HS-5 (cell line): ENCODE data around the gene PHC2.
A peak's percentile ranks its signal among the peaks of the same experiment; 100 is the strongest.

Experiments used
- DNase-seq: peaks from one replicate; pipeline ENCODE4 v3.0.0-alpha.2; 2012; ENCODE audit warnings: low read depth

The PHC2 gene

GRCh38 chr1:33388805-33389771 lies 41.8 kb downstream of the PHC2 start:
- DNase-seq = no peak

GRCh38 chr1:33387625-33388024 lies 43.3 kb downstream of the PHC2 start:
- DNase-seq = peak; percentile 86

GRCh38 chr1:33385251-33385650 lies 45.6 kb downstream of the PHC2 start:
- no peak for DNase-seq

GRCh38 chr1:33384040-33384812 lies 46.7 kb downstream of the PHC2 start:
- no peak for DNase-seq

- DNase-seq = no peak
These were observed 47.4 kb downstream of the PHC2 start for GRCh38 chr1:33383489-33383888.

- no peak for DNase-seq
These were observed 48.1 kb downstream of the PHC2 start for GRCh38 chr1:33382661-33383415.

- DNase-seq = no peak
These were observed 48.9 kb downstream of the PHC2 start for GRCh38 chr1:33381977-33382376.

- no peak for DNase-seq
These were observed 50.1 kb downstream of the PHC2 start for GRCh38 chr1:33380811-33381210.

- DNase-seq = no peak
These were observed 51.1 kb downstream of the PHC2 start for GRCh38 chr1:33379631-33380354.

- DNase-seq = no peak
These were observed 51.9 kb downstream of the PHC2 start for GRCh38 chr1:33378976-33379375.

GRCh38 chr1:33378524-33378923 lies 52.4 kb downstream of the PHC2 start:
- no peak for DNase-seq

- DNase-seq = no peak
These were observed 53.1 kb downstream of the PHC2 start for GRCh38 chr1:33377756-33378155.

GRCh38 chr1:33377013-33377412 lies 53.9 kb downstream of the PHC2 start:
- DNase-seq = no peak

- DNase-seq = no peak
These were observed 55.6 kb downstream of the PHC2 start for GRCh38 chr1:33375316-33375715.

GRCh38 chr1:33374336-33375105 lies 56.4 kb downstream of the PHC2 start:
- DNase-seq = no peak

- DNase-seq = no peak
These were observed 57.3 kb downstream of the PHC2 start for GRCh38 chr1:33373606-33374005.

GRCh38 chr1:33372677-33373076 lies 58.2 kb downstream of the PHC2 start:
- no peak for DNase-seq

- DNase-seq = no peak
These were observed 58.7 kb downstream of the PHC2 start for GRCh38 chr1:33372162-33372561.

- DNase-seq = no peak
These were observed 59.6 kb downstream of the PHC2 start for GRCh38 chr1:33371334-33371733.

GRCh38 chr1:33370827-33371226 lies 60.1 kb downstream of the PHC2 start:
- DNase-seq = no peak

GRCh38 chr1:33370301-33370700 lies 60.6 kb downstream of the PHC2 start:
- DNase-seq = no peak
